Measurements from ENCODE around the gene ARID1B.
A peak's percentile ranks its signal among the peaks of the same experiment; 100 is the strongest.
"Not testable (repeated sequence)": the region's sequence is repeated elsewhere in the genome, so short reads cannot be mapped to it uniquely, and the experiment has no call there.

The ARID1B gene

GRCh38 chr6:157033428-157034140, 256.4 kb downstream of the ARID1B start:
- no peak for DNase-seq

DNA sequence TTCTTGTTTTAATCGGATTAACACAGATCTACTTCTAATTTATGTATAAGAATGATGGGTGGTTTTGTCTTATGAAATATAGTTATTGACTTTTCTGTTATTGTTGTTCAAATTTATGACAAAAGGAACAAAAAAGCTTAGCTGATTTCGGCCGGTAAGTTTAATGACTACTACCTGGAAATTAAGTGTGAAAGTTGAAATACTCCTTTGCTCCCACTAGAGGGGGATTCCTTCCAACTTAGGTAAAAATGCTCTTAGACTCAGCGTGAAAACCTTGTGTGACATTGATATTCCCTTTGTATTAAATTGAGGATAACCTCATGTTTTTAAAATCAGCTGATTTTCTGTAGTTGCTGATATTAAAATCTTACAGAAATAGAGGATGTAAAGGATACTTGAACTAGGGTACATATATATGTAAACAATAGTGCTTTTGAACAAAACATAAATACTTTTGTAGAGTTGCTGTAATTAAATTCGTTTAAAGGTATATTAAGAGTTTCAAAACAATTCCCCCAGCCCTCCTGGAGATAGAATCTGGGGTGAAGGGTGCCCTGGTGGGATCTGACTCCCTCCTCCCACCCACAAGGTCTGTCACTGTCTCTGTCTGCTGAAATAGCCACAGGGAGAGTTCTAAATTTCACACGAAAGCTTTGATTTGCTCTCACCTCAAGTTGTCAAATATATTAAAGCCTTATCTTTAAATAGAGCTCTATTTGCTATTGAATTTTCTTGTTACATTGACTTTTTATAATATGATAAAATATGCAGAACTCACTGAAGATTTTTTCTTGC, 257.5 kb downstream of the ARID1B start:
- DNase-seq = peak; percentile 60

GRCh38 chr6:157035546-157035945, 258.4 kb downstream of the ARID1B start:
- DNase-seq = no peak

DNA sequence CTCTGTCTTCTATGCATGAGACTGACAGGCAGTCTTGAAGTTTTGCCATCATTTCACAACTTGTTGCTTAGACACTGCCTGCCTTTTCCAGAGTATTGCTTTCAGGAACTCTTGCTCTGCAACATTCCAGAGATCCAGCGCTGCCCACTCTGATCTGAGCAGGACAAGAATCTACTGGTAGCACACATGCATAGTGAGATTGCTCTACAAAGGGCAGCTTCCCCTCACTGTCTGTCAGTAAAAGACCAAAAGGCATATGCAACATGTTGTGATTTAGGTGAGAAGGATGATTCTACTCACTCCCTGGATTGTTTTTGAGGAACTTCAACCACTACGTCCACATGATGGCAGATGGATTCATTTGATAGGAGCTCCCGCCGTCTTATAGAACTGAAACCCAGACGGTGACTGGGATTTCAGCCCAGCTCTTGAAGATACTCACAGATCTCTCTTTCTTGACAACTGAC, 259.1 kb downstream of the ARID1B start:
- no peak for DNase-seq

DNA sequence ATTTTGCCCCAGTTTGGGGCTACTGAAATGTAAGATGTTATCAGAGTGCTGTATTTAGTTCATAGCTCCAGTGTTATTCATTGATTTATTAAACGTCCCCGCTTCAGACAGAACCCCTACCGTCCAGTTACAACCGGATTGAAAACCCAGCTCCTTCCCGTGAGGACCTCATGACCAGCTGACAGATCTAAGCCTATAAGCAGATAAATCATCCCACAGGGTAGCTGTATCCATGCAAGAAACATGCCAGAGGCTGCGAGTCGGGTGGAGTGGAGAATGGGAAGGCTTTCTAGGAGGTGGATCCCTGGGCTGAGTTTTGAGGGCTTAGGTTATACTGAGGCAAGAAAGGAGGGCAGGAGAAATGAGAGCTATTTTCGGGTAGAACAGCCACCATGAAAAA, 260.0 kb downstream of the ARID1B start:
- no peak for DNase-seq

DNA sequence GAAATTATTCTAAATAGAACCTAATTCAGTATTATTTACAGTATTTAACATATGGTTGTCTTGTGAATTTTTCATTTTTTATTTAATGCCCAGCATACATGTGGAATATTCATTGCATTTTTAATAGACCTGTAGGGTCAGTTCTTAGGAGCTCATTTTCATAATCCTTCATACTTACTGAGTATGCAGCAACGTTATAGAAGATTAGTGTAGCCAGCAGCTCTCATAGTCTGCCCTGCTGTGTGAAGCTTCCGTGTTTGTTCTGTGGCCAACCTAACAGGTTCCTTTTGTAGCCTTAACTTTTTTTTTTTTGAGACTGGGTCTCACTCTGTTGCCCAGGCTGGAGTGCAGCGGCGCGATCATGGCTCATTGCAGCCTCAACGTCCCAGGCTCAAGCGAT, 261.4 kb downstream of the ARID1B start:
- no peak for DNase-seq

DNA sequence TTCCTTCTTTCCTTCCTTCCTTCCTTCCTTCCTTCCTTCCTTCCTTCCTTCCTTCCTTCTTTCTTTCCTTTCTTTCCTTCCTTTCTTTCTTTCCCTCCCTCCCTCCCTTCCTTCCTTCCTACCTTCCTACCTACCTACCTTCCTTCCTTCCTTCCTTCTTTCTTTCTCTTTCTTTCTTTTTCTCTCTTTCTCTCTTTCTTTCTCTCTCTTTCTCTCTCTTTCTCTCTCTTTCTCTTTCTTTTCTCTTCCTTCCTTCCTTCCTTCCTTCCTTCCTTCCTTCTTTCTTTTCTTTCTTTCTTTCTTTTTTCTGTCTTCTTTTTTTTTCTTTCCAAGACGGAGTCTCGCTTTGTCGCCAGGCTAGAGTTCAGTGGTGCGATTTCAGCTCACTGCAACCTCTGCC, 262.5 kb downstream of the ARID1B start:
- DNase-seq = not testable (repeated sequence)

DNA sequence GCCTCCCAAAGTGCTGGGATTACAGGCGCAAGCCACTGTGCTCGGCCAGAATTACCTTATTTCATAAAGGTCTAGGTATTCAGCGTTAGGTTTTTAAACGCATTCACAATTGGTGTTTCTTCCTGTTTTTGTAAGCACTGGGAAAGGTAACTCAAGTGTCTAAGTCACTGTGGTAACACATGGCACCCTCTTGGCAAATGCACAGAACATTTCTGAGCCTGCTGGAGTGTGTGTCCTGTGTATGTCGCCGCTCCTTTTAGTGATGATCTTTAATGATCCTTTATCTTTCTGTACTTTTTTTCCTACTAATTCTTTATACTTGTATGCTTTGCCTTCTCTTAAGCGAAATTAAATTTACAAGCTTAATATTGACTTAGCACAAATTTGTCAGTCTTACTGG, 263.0 kb downstream of the ARID1B start:
- DNase-seq = no peak

GRCh38 chr6:157045831-157046454, 268.8 kb downstream of the ARID1B start:
- DNase-seq = peak; percentile 16

DNA sequence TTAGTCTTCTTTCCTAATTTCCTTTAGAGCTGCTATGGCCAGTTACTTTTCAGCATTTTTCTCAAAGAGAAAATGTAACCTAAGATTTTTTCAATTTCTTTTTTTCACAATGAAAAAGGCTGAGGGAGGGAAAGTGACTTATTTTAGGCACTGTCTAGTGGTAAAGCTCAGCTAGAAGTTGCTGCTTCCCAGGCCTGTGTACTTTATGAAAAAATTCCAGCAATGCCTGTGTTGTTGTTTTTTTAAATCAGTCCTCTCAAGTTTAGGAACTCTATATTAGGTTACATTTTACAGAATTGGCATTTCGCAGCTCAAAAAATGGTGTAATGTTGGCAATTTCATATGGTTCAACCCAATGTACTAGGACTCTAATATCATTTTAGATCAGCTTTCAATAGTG, 269.6 kb downstream of the ARID1B start:
- no peak for DNase-seq

GRCh38 chr6:157047328-157047727, 270.1 kb downstream of the ARID1B start:
- DNase-seq = no peak

GRCh38 chr6:157047951-157048350, 270.8 kb downstream of the ARID1B start:
- DNase-seq = no peak

- DNase-seq = no peak
Observed at GRCh38 chr6:157049133-157049532, 272.0 kb downstream of the ARID1B start.

GRCh38 chr6:157050537-157051265, 273.5 kb downstream of the ARID1B start:
- DNase-seq = peak; percentile 76

DNA sequence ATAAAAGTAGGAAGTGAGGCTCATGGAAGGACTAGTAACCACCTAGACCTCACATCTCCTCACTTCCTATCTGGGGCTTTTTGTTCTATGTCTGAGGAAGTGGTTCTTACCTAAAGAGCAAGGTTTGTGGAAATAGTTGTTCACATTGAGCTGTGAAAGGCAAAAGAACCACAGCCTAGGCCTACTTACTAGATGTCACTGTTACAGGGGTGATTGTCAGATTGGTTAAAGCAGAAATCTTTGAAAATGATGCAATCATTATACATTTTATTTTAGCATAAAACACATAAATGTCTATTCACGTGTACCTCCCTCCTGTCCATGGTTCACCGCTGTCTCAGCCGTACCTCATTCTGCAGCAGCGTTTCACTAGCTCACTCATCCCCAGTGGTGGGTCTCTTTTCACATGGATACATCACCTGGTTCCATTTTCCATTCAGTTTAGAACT, 277.4 kb downstream of the ARID1B start:
- no peak for DNase-seq

DNA sequence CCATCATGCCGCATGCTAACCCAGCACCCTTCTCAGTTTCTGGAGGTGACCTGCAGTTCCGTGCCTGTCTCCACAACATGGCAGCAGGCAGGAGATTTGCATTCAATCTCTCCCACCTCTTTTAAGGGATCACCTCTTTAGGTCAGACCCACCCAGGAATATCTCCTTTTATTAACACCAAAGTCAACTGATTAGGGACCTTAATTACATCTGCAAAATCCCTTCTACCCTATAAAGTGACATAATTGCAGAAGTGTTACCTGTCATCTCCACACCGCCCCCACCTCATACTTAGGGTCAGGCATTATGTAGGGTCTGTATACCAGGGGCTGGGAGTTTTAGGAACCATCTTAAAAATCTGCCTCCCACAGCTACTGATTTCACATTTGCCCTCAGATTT, 278.7 kb downstream of the ARID1B start:
- no peak for DNase-seq

- DNase-seq = no peak
Observed at GRCh38 chr6:157056275-157056674, 279.1 kb downstream of the ARID1B start.

GRCh38 chr6:157058574-157058973, 281.4 kb downstream of the ARID1B start:
- no peak for DNase-seq

- peak; percentile 37 for DNase-seq
Observed at GRCh38 chr6:157059781-157060180, 282.6 kb downstream of the ARID1B start.

DNA sequence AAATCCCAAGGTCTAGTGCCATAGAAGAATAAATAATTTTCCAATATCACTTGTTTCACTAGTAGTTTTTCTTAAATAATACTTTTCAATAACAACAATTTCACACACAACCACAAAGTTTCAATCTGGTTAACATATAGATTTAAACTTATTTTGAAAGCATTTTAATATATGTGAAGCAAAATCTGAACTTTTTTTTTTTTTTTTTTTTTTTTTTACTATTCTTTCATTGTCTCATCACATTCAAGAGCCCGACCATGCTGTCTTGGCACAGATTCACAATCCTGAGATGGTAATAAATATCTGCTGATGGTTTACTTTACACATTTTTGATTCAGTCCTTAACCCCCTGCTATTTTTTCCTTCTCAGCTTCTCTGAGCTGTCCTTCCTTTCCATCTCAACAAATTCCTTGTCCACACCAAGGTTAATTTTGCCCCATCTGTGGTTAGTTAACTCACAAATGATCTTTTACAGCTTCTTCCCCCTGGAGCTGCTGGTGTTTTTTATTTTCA, 283.3 kb downstream of the ARID1B start:
- DNase-seq = no peak

DNA sequence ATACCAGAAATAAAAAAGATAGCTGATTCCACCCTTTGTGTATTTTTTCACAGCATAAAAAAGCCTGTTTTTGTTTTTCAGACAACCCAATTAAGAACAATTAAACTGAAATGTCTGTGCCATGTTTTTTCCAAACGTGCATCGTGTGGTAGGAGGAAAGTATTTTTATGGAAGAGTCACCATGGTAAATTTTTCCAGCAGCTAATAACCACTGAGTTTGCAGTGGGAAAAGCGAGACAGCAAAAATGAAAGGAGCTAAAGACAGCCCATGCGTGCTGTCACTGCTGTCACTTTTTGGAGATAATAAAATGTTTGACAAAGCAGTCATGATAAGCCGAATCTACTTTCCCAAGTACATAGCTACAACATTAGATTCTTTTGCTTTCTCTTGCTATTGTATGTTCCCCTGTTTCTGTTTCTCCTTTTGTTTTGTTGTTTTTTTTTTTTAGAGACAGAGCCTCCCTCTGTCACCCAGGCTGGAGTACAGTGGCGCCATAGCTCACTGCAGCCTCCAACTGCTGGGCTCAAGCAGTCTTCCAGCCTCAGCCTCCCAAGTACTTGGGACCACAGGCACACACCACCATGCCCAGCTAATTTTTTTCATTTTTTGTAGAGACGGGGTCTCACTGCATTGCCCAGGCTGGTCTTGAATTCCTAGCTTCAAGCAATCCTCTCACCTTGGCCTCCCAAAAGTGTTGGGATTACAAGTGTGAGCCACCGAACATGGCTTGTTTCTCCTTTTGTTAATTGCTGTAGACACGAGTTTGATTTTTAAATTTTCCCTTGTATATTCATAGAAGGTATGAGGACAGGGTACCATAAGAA, 284.8 kb downstream of the ARID1B start:
- DNase-seq = no peak

Data from NCI-H748 treated with DMSO at 0.1 percent for 48 hours (cell line).